Activated B cell treated with CpG ODN at 0.5 μM for 24 hours (primary cell): Measurements from ENCODE around the gene TFPI. TPM values are rescaled to one million over a fixed set of nuclear protein-coding genes. Genes with fewer than 3 reads are reported as not detected.

Source experiments
- ATAC-seq: fragments of 200-7000 bp; cut with Tn5 transposase; one replicate; pipeline ENCODE4 v1.10.0; 2021; ENCODE audit warnings: low read depth, mild to moderate bottlenecking, moderate library complexity
- CTCF ChIA-PET: fragments of 350-600 bp; sonication (Branson Sonifier 250); formaldehyde crosslinking; loops from one replicate; lab custom pipeline; 2021; ENCODE audit warnings: antibody characterized with exemption; lab: Charles Lee
- POLR2A ChIA-PET: fragments of 350-600 bp; sonication (Branson Sonifier 250); formaldehyde crosslinking; loops from one replicate; lab custom pipeline; 2021; ENCODE audit warnings: antibody characterized with exemption; lab: Charles Lee
- DNase-seq: peaks from one replicate; pipeline ENCODE4 v3.0.0; 2022
- H3K27ac Mint-ChIP-seq: one replicate; pipeline ENCODE4 v1.8.0; 2020; ENCODE audit warnings: mixed read lengths
- H3K27me3 Mint-ChIP-seq: one replicate; pipeline ENCODE4 v1.8.0; 2021; ENCODE audit warnings: mixed read lengths
- H3K36me3 Mint-ChIP-seq: one replicate; pipeline ENCODE4 v1.8.0; 2021; ENCODE audit warnings: low read depth, mixed read lengths
- H3K4me1 Mint-ChIP-seq: one replicate; pipeline ENCODE4 v1.8.0; 2021; ENCODE audit warnings: mixed read lengths
- H3K4me3 Mint-ChIP-seq: one replicate; pipeline ENCODE4 v1.8.0; 2020; ENCODE audit warnings: mild to moderate bottlenecking, mixed read lengths
- H3K9me3 Mint-ChIP-seq: one replicate; pipeline ENCODE4 v1.8.0; 2020; ENCODE audit warnings: mixed read lengths
- intact Hi-C: fragments of 100-400 bp; cut with micrococcal nuclease; formaldehyde crosslinking; loops from one replicate; pipeline ENCODE4 v1.15.1; 2024
- total RNA-seq: library from RNA; stranded (reverse); gene quantifications from 2 replicates; pipeline ENCODE4 v1.2.3, GENCODE V29; 2022
- TF ChIP-seq, protein P1 (sequence below): fragments of 200-600 bp; IDR thresholded peaks from one replicate; pipeline ENCODE4 v1.8.0; 2022; ENCODE audit warnings: antibody characterized with exemption, mild to moderate bottlenecking

The TFPI gene
- not detected in 2 replicates for total RNA-seq

- TF ChIP-seq, protein P1, sequence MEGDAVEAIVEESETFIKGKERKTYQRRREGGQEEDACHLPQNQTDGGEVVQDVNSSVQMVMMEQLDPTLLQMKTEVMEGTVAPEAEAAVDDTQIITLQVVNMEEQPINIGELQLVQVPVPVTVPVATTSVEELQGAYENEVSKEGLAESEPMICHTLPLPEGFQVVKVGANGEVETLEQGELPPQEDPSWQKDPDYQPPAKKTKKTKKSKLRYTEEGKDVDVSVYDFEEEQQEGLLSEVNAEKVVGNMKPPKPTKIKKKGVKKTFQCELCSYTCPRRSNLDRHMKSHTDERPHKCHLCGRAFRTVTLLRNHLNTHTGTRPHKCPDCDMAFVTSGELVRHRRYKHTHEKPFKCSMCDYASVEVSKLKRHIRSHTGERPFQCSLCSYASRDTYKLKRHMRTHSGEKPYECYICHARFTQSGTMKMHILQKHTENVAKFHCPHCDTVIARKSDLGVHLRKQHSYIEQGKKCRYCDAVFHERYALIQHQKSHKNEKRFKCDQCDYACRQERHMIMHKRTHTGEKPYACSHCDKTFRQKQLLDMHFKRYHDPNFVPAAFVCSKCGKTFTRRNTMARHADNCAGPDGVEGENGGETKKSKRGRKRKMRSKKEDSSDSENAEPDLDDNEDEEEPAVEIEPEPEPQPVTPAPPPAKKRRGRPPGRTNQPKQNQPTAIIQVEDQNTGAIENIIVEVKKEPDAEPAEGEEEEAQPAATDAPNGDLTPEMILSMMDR = no peak
- Mint-ChIP-seq H3K27me3 (no peaks in the 10 kb centered on the region), H3K27ac (no peak within 1 kb of the TSS), H3K4me1 (peaks cover 6% of the 10 kb centered on the region), H3K9me3 (no peaks in the 10 kb centered on the region), H3K4me3 (no peak within 1 kb of the TSS), H3K36me3 (no peaks in the 10 kb centered on the region)
- intact Hi-C loops = no loop called here
- CTCF ChIA-PET = no interaction called here
- DNase-seq (no peak), ATAC-seq (no peak)
- POLR2A ChIA-PET = no interaction called here
Observed at GRCh38 chr2:187554011-187554703, at the start of gene TFPI. Gene TFPI, minus strand, starts transcription at chr2:187554435. Its CDS starts 50,667 bp downstream, at chr2:187503768.

DNA sequence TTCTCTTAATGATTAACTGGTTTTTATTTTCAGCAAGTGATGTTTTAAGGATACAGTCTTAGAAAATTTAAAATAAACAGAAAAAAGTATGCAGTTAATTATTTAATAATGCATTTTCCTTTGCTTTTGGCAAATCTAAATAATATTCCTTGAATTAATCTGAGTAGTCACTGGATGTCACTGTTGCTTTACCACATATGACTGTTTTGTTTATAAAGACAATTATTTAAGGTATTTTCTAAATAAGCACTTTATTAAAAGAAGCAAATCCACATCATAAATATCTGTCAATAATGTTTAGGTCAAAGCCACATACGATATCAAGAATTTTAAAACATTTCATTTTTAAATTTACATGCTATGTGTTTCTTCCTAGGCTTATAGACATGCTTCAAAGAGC is 40.6 kb upstream of the TFPI start:
- intact Hi-C loops = no loop called here
- ATAC-seq = no peak
- Mint-ChIP-seq H3K9me3 (no peaks in the 10 kb centered on the region), H3K27ac (no peak overlapping the region), H3K4me1 (no peaks in the 10 kb centered on the region), H3K4me3 (no peak overlapping the region), H3K27me3 (no peaks in the 10 kb centered on the region), H3K36me3 (no peaks in the 10 kb centered on the region)
- DNase-seq = no peak
- CTCF ChIA-PET = no interaction called here
- TF ChIP-seq, protein P1 = no peak
- POLR2A ChIA-PET = no interaction called here

DNA sequence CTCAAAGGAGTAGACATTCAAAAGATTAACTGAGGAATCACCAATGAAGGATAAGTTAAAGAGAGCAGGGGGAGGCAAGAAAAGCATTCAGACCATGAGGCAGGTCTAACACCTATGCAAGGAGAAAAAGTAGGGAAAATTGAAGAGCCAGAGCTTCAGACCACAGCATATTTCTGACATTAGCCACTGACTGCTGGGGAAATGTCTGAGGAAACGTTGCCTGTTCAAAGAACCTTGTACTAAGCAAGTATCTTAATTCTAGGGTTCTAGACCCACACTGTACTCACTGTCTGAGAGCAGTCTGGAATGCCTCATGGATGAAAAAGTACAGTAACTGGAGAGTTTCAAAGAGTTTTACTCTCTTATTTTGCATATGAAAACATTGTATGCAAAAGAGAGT is 39.5 kb upstream of the TFPI start:
- no peaks in the 10 kb centered on the region for H3K9me3 Mint-ChIP-seq
- ChIA-PET CTCF (no interaction called here), POLR2A (no interaction called here)
- H3K36me3 Mint-ChIP-seq = no peaks in the 10 kb centered on the region
- TF ChIP-seq, protein P1 = no peak
- no peaks in the 10 kb centered on the region for H3K27me3 Mint-ChIP-seq
- H3K27ac Mint-ChIP-seq = no peak overlapping the region
- no peaks in the 10 kb centered on the region for H3K4me1 Mint-ChIP-seq
- no peak overlapping the region for H3K4me3 Mint-ChIP-seq
- ATAC-seq = no peak
- DNase-seq = no peak
- intact Hi-C loops = no loop called here

- TF ChIP-seq, protein P1 = no peak
- Mint-ChIP-seq H3K27me3 (no peaks in the 10 kb centered on the region), H3K36me3 (no peaks in the 10 kb centered on the region)
Observed at GRCh38 chr2:187593098-187593497, 38.9 kb upstream of the TFPI start.

GRCh38 chr2:187590175-187590574 is 35.9 kb upstream of the TFPI start:
- DNase-seq (no peak), ATAC-seq (no peak)
- no peaks in the 10 kb centered on the region for H3K27me3 Mint-ChIP-seq
- TF ChIP-seq, protein P1 = no peak
- ChIA-PET POLR2A (no interaction called here), CTCF (no interaction called here)
- intact Hi-C loops = no loop called here
- no peak overlapping the region for H3K27ac Mint-ChIP-seq
- H3K4me3 Mint-ChIP-seq = no peak overlapping the region
- no peaks in the 10 kb centered on the region for H3K4me1 Mint-ChIP-seq
- no peaks in the 10 kb centered on the region for H3K36me3 Mint-ChIP-seq
- H3K9me3 Mint-ChIP-seq = no peaks in the 10 kb centered on the region

More at GRCh38 chr2:187593098-187593497, 38.9 kb upstream of the TFPI start:
- no peak for DNase-seq
- Mint-ChIP-seq H3K27ac (no peak overlapping the region), H3K4me3 (no peak overlapping the region), H3K9me3 (no peaks in the 10 kb centered on the region), H3K4me1 (no peaks in the 10 kb centered on the region)
- CTCF ChIA-PET = no interaction called here
- intact Hi-C loops = no loop called here
- POLR2A ChIA-PET = no interaction called here
- no peak for ATAC-seq
